ENCODE measurements around the gene TTLL11. TPM values are rescaled to one million over a fixed set of nuclear protein-coding genes. Genes with fewer than 3 reads are reported as not detected.

The TTLL11 gene
- polyA plus RNA-seq, 4 donors: 3.2 to 4.8 (median 3.9) TPM

GRCh38 chr9:122115176-122116035 lies 22.3 kb upstream of the TTLL11 start:
- Histone ChIP-seq H3K27ac (ENCODE audit: low read depth in 1 of 3, low read length in 2 of 3) (no peak overlapping the region), H3K27me3 (ENCODE audit: control insufficient read depth in 3 of 3, insufficient read depth in 3 of 3, low read length in 3 of 3) (peaks cover 0 to 4% (median 0%) of the 10 kb centered on the region in 3 donors), H3K4me1 (ENCODE audit: control insufficient read depth in 3 of 3, insufficient read depth in 2 of 3, low read depth in 1 of 3, low read length in 2 of 3) (no peaks in the 10 kb centered on the region), H3K36me3 (ENCODE audit: control insufficient read depth in 3 of 3, insufficient read depth in 2 of 3, low read depth in 1 of 3, low read length in 3 of 3) (no peaks in the 10 kb centered on the region), H3K4me3 (ENCODE audit: low read depth in 1 of 3, low read length in 3 of 3) (no peak overlapping the region), H3K9me3 (ENCODE audit: control insufficient read depth in 2 of 2, insufficient read depth in 1 of 2, low read depth in 1 of 2, low read length in 1 of 2) (peaks cover 0 to 2% of the 10 kb centered on the region in 2 donors)
- DNase-seq (no peak), FAIRE-seq (no peak)
- WGBS, 3 donors: 51 to 72% (median 52%) methylated on average over 12 of the region's 12 CpGs

GRCh38 chr9:122113574-122113973 lies 20.5 kb upstream of the TTLL11 start:
- FAIRE-seq (no peak), DNase-seq (no peak)
- WGBS, 3 donors: 18 to 34% (median 18%) methylated on average over 5 of the region's 5 CpGs
- Histone ChIP-seq H3K27ac (ENCODE audit: low read depth in 1 of 3, low read length in 2 of 3) (no peak overlapping the region), H3K36me3 (ENCODE audit: control insufficient read depth in 3 of 3, insufficient read depth in 2 of 3, low read depth in 1 of 3, low read length in 3 of 3) (no peaks in the 10 kb centered on the region), H3K9me3 (ENCODE audit: control insufficient read depth in 2 of 2, insufficient read depth in 1 of 2, low read depth in 1 of 2, low read length in 1 of 2) (peaks cover 0 to 2% of the 10 kb centered on the region in 2 donors), H3K4me3 (ENCODE audit: low read depth in 1 of 3, low read length in 3 of 3) (no peak overlapping the region), H3K27me3 (ENCODE audit: control insufficient read depth in 3 of 3, insufficient read depth in 3 of 3, low read length in 3 of 3) (peaks cover 0 to 4% (median 0%) of the 10 kb centered on the region in 3 donors), H3K4me1 (ENCODE audit: control insufficient read depth in 3 of 3, insufficient read depth in 2 of 3, low read depth in 1 of 3, low read length in 2 of 3) (no peaks in the 10 kb centered on the region)

GRCh38 chr9:122112238-122112637 lies 19.1 kb upstream of the TTLL11 start:
- FAIRE-seq (no peak), DNase-seq (no peak)
- H3K27me3 ChIP-seq (ENCODE audit: control insufficient read depth in 3 of 3, insufficient read depth in 3 of 3, low read length in 3 of 3): peaks cover 0 to 4% (median 0%) of the 10 kb centered on the region in 3 donors
- no peaks in the 10 kb centered on the region for H3K36me3 ChIP-seq (ENCODE audit: control insufficient read depth in 3 of 3, insufficient read depth in 2 of 3, low read depth in 1 of 3, low read length in 3 of 3)
- peaks cover 0 to 2% of the 10 kb centered on the region in 2 donors for H3K9me3 ChIP-seq (ENCODE audit: control insufficient read depth in 2 of 2, insufficient read depth in 1 of 2, low read depth in 1 of 2, low read length in 1 of 2)
- no peaks in the 10 kb centered on the region for H3K4me1 ChIP-seq (ENCODE audit: control insufficient read depth in 3 of 3, insufficient read depth in 2 of 3, low read depth in 1 of 3, low read length in 2 of 3)
- WGBS, 3 donors: 46 to 71% (median 55%) methylated on average over 6 of the region's 6 CpGs
- H3K4me3 ChIP-seq (ENCODE audit: low read depth in 1 of 3, low read length in 3 of 3): no peak overlapping the region
- H3K27ac ChIP-seq (ENCODE audit: low read depth in 1 of 3, low read length in 2 of 3): no peak overlapping the region

GRCh38 chr9:122111413-122112085 lies 18.4 kb upstream of the TTLL11 start:
- H3K27ac ChIP-seq (ENCODE audit: low read depth in 1 of 3, low read length in 2 of 3): no peak overlapping the region
- DNase-seq (no peak), FAIRE-seq (no peak)
- H3K36me3 ChIP-seq (ENCODE audit: control insufficient read depth in 3 of 3, insufficient read depth in 2 of 3, low read depth in 1 of 3, low read length in 3 of 3): no peaks in the 10 kb centered on the region
- WGBS, 3 donors: 81 to 90% (median 89%) methylated on average over 9 of the region's 9 CpGs
- H3K9me3 ChIP-seq (ENCODE audit: control insufficient read depth in 2 of 2, insufficient read depth in 1 of 2, low read depth in 1 of 2, low read length in 1 of 2): no peaks in the 10 kb centered on the region
- no peaks in the 10 kb centered on the region for H3K4me1 ChIP-seq (ENCODE audit: control insufficient read depth in 3 of 3, insufficient read depth in 2 of 3, low read depth in 1 of 3, low read length in 2 of 3)
- no peak overlapping the region for H3K4me3 ChIP-seq (ENCODE audit: low read depth in 1 of 3, low read length in 3 of 3)
- peaks cover 0 to 7% (median 0%) of the 10 kb centered on the region in 3 donors for H3K27me3 ChIP-seq (ENCODE audit: control insufficient read depth in 3 of 3, insufficient read depth in 3 of 3, low read length in 3 of 3)

- H3K27me3 ChIP-seq (ENCODE audit: control insufficient read depth in 3 of 3, insufficient read depth in 3 of 3, low read length in 3 of 3): peaks cover 0 to 7% (median 0%) of the 10 kb centered on the region in 3 donors
- H3K27ac ChIP-seq (ENCODE audit: low read depth in 1 of 3, low read length in 2 of 3): no peak overlapping the region
- WGBS, 3 donors: 88 to 90% (median 90%) methylated on average over 7 of the region's 7 CpGs
- no peak overlapping the region for H3K4me3 ChIP-seq (ENCODE audit: low read depth in 1 of 3, low read length in 3 of 3)
- FAIRE-seq (no peak), DNase-seq (no peak)
- no peaks in the 10 kb centered on the region for H3K36me3 ChIP-seq (ENCODE audit: control insufficient read depth in 3 of 3, insufficient read depth in 2 of 3, low read depth in 1 of 3, low read length in 3 of 3)
- H3K9me3 ChIP-seq (ENCODE audit: control insufficient read depth in 2 of 2, insufficient read depth in 1 of 2, low read depth in 1 of 2, low read length in 1 of 2): no peaks in the 10 kb centered on the region
- no peaks in the 10 kb centered on the region for H3K4me1 ChIP-seq (ENCODE audit: control insufficient read depth in 3 of 3, insufficient read depth in 2 of 3, low read depth in 1 of 3, low read length in 2 of 3)
These were observed 17.2 kb upstream of the TTLL11 start for GRCh38 chr9:122110100-122110833.

GRCh38 chr9:122109035-122109813 lies 16.1 kb upstream of the TTLL11 start:
- FAIRE-seq (no peak), DNase-seq (no peak)
- H3K27ac ChIP-seq (ENCODE audit: low read depth in 1 of 3, low read length in 2 of 3): no peak overlapping the region
- H3K9me3 ChIP-seq (ENCODE audit: control insufficient read depth in 2 of 2, insufficient read depth in 1 of 2, low read depth in 1 of 2, low read length in 1 of 2): no peaks in the 10 kb centered on the region
- WGBS, 3 donors: 70 to 83% (median 80%) methylated on average over 3 of the region's 3 CpGs
- no peaks in the 10 kb centered on the region for H3K36me3 ChIP-seq (ENCODE audit: control insufficient read depth in 3 of 3, insufficient read depth in 2 of 3, low read depth in 1 of 3, low read length in 3 of 3)
- H3K27me3 ChIP-seq (ENCODE audit: control insufficient read depth in 3 of 3, insufficient read depth in 3 of 3, low read length in 3 of 3): peaks cover 0 to 7% (median 0%) of the 10 kb centered on the region in 3 donors
- H3K4me1 ChIP-seq (ENCODE audit: control insufficient read depth in 3 of 3, insufficient read depth in 2 of 3, low read depth in 1 of 3, low read length in 2 of 3): no peaks in the 10 kb centered on the region
- H3K4me3 ChIP-seq (ENCODE audit: low read depth in 1 of 3, low read length in 3 of 3): no peak overlapping the region

- Histone ChIP-seq H3K9me3 (ENCODE audit: control insufficient read depth in 2 of 2, insufficient read depth in 1 of 2, low read depth in 1 of 2, low read length in 1 of 2) (peaks cover 0 to 2% of the 10 kb centered on the region in 2 donors), H3K36me3 (ENCODE audit: control insufficient read depth in 3 of 3, insufficient read depth in 2 of 3, low read depth in 1 of 3, low read length in 3 of 3) (no peaks in the 10 kb centered on the region), H3K27me3 (ENCODE audit: control insufficient read depth in 3 of 3, insufficient read depth in 3 of 3, low read length in 3 of 3) (peaks cover 0 to 2% (median 0%) of the 10 kb centered on the region in 3 donors), H3K4me1 (ENCODE audit: control insufficient read depth in 3 of 3, insufficient read depth in 2 of 3, low read depth in 1 of 3, low read length in 2 of 3) (no peaks in the 10 kb centered on the region), H3K27ac (ENCODE audit: low read depth in 1 of 3, low read length in 2 of 3) (no peak overlapping the region), H3K4me3 (ENCODE audit: low read depth in 1 of 3, low read length in 3 of 3) (no peak overlapping the region)
- no peak for DNase-seq
- FAIRE-seq: no peak
- 62 to 75% (median 64%) methylated on average over 7 of the region's 7 CpGs for WGBS, 3 donors
These were observed 14.2 kb upstream of the TTLL11 start for GRCh38 chr9:122107291-122107805.
